ENCODE measurements around the gene COA3. TPM values are rescaled to one million over a fixed set of nuclear protein-coding genes. Genes with fewer than 3 reads are reported as not detected.

COA3 gene
- total and polyA plus RNA-seq, 5 donors from 2014 or later, result 12.8 to 162 (median 154) TPM

DNA sequence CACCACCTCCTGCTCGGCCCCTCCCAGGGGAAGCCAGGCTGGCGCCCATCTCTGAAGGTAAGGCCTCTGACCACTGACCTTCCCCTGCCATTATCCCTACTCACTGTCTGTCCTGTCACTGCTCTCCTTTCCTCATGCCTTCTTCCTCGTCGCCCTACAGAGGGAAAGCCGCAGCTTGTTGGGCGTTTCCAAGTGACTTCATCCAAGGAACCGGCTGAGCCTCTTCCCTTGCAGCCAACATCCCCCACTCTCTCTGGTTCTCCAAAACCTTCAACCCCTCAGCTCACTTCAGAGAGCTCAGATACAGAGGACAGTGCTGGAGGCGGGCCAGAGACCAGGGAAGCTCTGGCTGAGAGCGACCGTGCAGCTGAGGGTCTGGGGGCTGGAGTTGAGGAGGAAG is 3.0 kb downstream of the COA3 start:
- Mint-ChIP-seq H3K4me1 (peaks cover 0 to 35% (median 19%) of the 10 kb centered on the region in 4 donors), H3K36me3 (peaks cover 11% of the 10 kb centered on the region), H3K4me3 (peak overlapping the region in 2 of 4 donors; percentile 46 to 67), H3K9me3 (no peaks in the 10 kb centered on the region), H3K27me3 (peaks cover 11% of the 10 kb centered on the region), H3K27ac (no peak overlapping the region)
- H3K27me3 ChIP-seq (ENCODE audit: control insufficient read depth, insufficient read depth, low read length), result no peaks in the 10 kb centered on the region
- no peak overlapping the region for H3K27ac ChIP-seq (ENCODE audit: insufficient read depth, low read length, poor library complexity, severe bottlenecking)
- ATAC-seq (ENCODE audit: low read depth in 2 of 2), result no peak
- no peaks in the 10 kb centered on the region for H3K36me3 ChIP-seq (ENCODE audit: control insufficient read depth, insufficient read depth, low read length)
- DNase-seq, result no peak
- no peak overlapping the region for H3K4me3 ChIP-seq (ENCODE audit: low read depth, low read length)
- peaks cover 12% of the 10 kb centered on the region for H3K4me1 ChIP-seq (ENCODE audit: control insufficient read depth, insufficient read depth, low read length, poor library complexity, severe bottlenecking)
- H3K9me3 ChIP-seq (ENCODE audit: control insufficient read depth in 2 of 2, low read length in 2 of 2), result no peaks in the 10 kb centered on the region

DNA sequence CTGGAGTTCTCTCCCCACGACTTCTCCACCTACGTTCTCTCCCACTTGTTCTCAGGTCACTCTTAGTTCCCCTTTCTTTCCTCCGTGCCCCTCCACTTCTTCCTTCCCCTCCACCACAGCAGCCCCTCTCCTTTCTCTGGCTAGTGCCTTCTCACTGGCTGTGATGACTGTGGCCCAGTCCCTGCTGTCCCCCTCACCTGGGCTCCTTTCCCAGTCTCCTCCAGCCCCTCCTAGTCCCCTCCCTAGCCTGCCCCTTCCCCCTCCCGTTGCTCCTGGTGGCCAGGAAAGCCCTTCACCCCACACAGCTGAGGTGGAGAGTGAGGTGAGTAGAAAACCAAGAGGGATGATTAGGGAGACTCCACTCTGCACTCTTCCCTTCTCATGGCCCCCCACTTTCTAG is 3.4 kb downstream of the COA3 start:
- Mint-ChIP-seq H3K4me3 (peak overlapping the region in 1 of 4 donors; percentile 67), H3K27me3 (peaks cover 8% of the 10 kb centered on the region), H3K9me3 (peaks cover 0 to under 1% (median 0%) of the 10 kb centered on the region in 7 donors), H3K27ac (no peak overlapping the region), H3K36me3 (peaks cover 11% of the 10 kb centered on the region), H3K4me1 (peaks cover 0 to 35% (median 19%) of the 10 kb centered on the region in 4 donors)
- H3K4me1 ChIP-seq (ENCODE audit: control insufficient read depth, insufficient read depth, low read length, poor library complexity, severe bottlenecking), result peaks cover 12% of the 10 kb centered on the region
- DNase-seq (no peak), ATAC-seq (ENCODE audit: low read depth in 2 of 2) (no peak)
- no peak overlapping the region for H3K4me3 ChIP-seq (ENCODE audit: low read depth, low read length)
- no peaks in the 10 kb centered on the region for H3K9me3 ChIP-seq (ENCODE audit: control insufficient read depth in 2 of 2, low read length in 2 of 2)
- no peaks in the 10 kb centered on the region for H3K27me3 ChIP-seq (ENCODE audit: control insufficient read depth, insufficient read depth, low read length)
- H3K36me3 ChIP-seq (ENCODE audit: control insufficient read depth, insufficient read depth, low read length), result no peaks in the 10 kb centered on the region
- no peak overlapping the region for H3K27ac ChIP-seq (ENCODE audit: insufficient read depth, low read length, poor library complexity, severe bottlenecking)

DNA sequence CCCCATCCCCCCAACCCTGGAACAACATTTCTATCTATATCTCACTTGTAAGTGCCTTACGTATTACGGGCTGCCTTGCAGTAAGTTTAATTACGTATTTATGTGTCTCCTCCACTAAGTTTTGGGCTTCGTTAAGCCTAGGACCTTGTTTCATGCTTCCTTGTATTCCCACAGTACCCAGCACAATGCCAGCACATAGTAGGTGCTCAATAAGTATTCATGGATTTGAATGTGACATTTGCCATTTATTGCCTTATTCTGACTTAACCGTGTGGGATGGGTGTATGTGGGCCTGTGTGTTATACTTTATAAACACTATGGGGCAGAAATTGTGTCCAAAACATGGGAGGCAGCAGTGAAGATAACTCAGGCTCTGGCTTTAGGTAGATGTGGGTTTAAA is 6.0 kb downstream of the COA3 start:
- peaks cover 14% of the 10 kb centered on the region for H3K27me3 Mint-ChIP-seq
- no peak for ATAC-seq (ENCODE audit: low read depth in 2 of 2)
- H3K27me3 ChIP-seq (ENCODE audit: control insufficient read depth, insufficient read depth, low read length), result no peaks in the 10 kb centered on the region
- DNase-seq, result no peak
- H3K9me3 ChIP-seq (ENCODE audit: control insufficient read depth in 2 of 2, low read length in 2 of 2), result no peaks in the 10 kb centered on the region
- peaks cover 0 to 20% (median 7%) of the 10 kb centered on the region in 4 donors for H3K4me1 Mint-ChIP-seq
- no peak overlapping the region for H3K27ac ChIP-seq (ENCODE audit: insufficient read depth, low read length, poor library complexity, severe bottlenecking)
- no peaks in the 10 kb centered on the region for H3K36me3 ChIP-seq (ENCODE audit: control insufficient read depth, insufficient read depth, low read length)
- H3K36me3 Mint-ChIP-seq, result peaks cover 10% of the 10 kb centered on the region
- peak overlapping the region in 2 of 4 donors; percentile 39 to 56 for H3K4me3 Mint-ChIP-seq
- no peak overlapping the region for H3K27ac Mint-ChIP-seq
- peaks cover 4% of the 10 kb centered on the region for H3K4me1 ChIP-seq (ENCODE audit: control insufficient read depth, insufficient read depth, low read length, poor library complexity, severe bottlenecking)
- peaks cover 0 to 1% (median 0%) of the 10 kb centered on the region in 7 donors for H3K9me3 Mint-ChIP-seq
- H3K4me3 ChIP-seq (ENCODE audit: low read depth, low read length), result no peak overlapping the region

DNA sequence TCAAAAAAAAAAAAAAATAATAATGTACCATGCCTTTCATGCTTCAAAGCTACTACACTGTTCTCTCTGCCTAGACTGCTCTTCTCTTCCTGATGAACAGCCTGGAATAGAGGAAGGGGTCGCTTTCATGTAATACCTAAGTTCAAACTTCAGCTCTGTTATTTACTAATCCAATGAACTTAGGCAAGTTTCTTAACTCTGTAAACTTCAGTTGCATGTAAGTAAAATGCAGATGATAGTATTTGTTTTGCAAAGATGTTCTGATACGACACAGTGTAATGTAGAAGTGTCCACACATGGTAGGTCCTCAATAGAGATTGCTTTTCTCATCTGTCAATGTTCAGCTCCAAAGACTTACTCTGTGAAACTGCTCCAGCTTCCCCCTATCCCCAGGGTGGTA is 6.6 kb downstream of the COA3 start:
- ATAC-seq (ENCODE audit: low read depth in 2 of 2) (no peak), DNase-seq (no peak)
- no peak overlapping the region for H3K4me3 Mint-ChIP-seq
- H3K4me1 ChIP-seq (ENCODE audit: control insufficient read depth, insufficient read depth, low read length, poor library complexity, severe bottlenecking), result peaks cover 4% of the 10 kb centered on the region
- H3K36me3 Mint-ChIP-seq, result peaks cover 10% of the 10 kb centered on the region
- no peaks in the 10 kb centered on the region for H3K36me3 ChIP-seq (ENCODE audit: control insufficient read depth, insufficient read depth, low read length)
- H3K27me3 Mint-ChIP-seq, result peaks cover 18% of the 10 kb centered on the region
- H3K27me3 ChIP-seq (ENCODE audit: control insufficient read depth, insufficient read depth, low read length), result no peaks in the 10 kb centered on the region
- H3K27ac Mint-ChIP-seq, result no peak overlapping the region
- peaks cover 0 to 14% (median 4%) of the 10 kb centered on the region in 4 donors for H3K4me1 Mint-ChIP-seq
- H3K4me3 ChIP-seq (ENCODE audit: low read depth, low read length), result no peak overlapping the region
- peaks cover 0 to 1% (median 0%) of the 10 kb centered on the region in 7 donors for H3K9me3 Mint-ChIP-seq
- H3K27ac ChIP-seq (ENCODE audit: insufficient read depth, low read length, poor library complexity, severe bottlenecking), result no peak overlapping the region
- H3K9me3 ChIP-seq (ENCODE audit: control insufficient read depth in 2 of 2, low read length in 2 of 2), result no peaks in the 10 kb centered on the region

DNA sequence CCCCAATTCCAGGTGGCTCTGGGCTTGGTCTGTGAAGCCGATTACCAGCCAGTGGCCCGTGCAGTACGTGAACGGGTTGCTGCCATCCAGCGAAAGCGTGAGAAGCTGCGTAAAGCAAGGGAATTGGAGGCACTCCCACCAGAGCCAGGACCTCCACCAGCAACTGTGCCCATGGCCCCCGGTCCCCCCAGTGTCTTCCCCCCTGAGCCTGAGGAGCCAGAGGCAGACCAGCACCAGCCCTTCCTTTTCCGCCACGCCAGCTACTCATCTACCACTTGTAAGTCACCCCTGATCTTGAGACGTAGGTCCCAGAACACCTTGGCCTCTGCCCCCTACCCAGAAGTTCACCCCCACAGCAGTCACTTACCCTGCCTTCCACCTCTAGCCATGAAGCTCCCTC is 11.2 kb downstream of the COA3 start:
- ATAC-seq (ENCODE audit: low read depth in 2 of 2) (no peak), DNase-seq (no peak)
- Mint-ChIP-seq H3K27ac (no peak overlapping the region), H3K9me3 (peaks cover 0 to 4% (median 1%) of the 10 kb centered on the region in 7 donors), H3K27me3 (peaks cover 62% of the 10 kb centered on the region), H3K4me1 (peaks cover 0 to 25% (median 10%) of the 10 kb centered on the region in 4 donors), H3K4me3 (no peak overlapping the region), H3K36me3 (peaks cover 4% of the 10 kb centered on the region)
- Histone ChIP-seq H3K36me3 (ENCODE audit: control insufficient read depth, insufficient read depth, low read length) (no peaks in the 10 kb centered on the region), H3K4me1 (ENCODE audit: control insufficient read depth, insufficient read depth, low read length, poor library complexity, severe bottlenecking) (peaks cover 4% of the 10 kb centered on the region), H3K27ac (ENCODE audit: insufficient read depth, low read length, poor library complexity, severe bottlenecking) (no peak overlapping the region), H3K9me3 (ENCODE audit: control insufficient read depth in 2 of 2, low read length in 2 of 2) (no peaks in the 10 kb centered on the region), H3K4me3 (ENCODE audit: low read depth, low read length) (no peak overlapping the region), H3K27me3 (ENCODE audit: control insufficient read depth, insufficient read depth, low read length) (peaks cover 20% of the 10 kb centered on the region)

DNA sequence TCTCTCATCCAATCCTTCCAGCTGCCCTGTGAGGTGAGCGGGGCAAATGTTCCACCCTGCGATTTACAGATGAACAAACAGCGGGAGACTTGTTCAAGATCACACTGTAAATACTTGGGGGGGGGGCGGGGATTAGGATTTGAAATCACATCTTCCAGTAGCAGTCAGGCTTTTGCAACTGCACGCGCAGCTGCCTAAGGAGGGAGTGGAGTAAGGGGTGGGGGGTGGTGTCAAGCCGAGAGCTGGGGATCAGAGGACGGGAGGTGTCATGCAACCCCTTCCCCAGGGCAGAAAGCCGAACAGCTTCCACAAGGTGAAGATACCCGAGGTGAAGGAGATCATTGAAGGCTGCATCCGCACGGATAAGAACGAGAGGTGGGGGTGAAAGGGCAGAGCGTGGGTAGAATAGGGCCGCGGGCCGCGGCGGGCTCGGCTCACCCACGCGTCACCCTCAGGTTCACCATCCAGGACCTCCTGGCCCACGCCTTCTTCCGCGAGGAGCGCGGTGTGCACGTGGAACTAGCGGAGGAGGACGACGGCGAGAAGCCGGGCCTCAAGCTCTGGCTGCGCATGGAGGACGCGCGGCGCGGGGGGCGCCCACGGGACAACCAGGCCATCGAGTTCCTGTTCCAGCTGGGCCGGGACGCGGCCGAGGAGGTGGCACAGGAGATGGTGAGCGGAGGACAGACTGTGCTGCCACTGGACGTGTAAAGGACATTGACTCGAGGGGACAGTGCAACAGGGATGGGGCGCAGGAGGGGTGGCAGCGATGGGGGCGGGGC is 13.5 kb downstream of the COA3 start:
- ATAC-seq (ENCODE audit: low read depth in 2 of 2) (peak in 1 of 2 donors; percentile 12), DNase-seq (no peak)
- H3K27me3 Mint-ChIP-seq, result peaks cover 74% of the 10 kb centered on the region
- Histone ChIP-seq H3K4me3 (ENCODE audit: low read depth, low read length) (no peak overlapping the region), H3K4me1 (ENCODE audit: control insufficient read depth, insufficient read depth, low read length, poor library complexity, severe bottlenecking) (peaks cover 13% of the 10 kb centered on the region), H3K27me3 (ENCODE audit: control insufficient read depth, insufficient read depth, low read length) (peaks cover 26% of the 10 kb centered on the region), H3K36me3 (ENCODE audit: control insufficient read depth, insufficient read depth, low read length) (peaks cover under 1% of the 10 kb centered on the region), H3K27ac (ENCODE audit: insufficient read depth, low read length, poor library complexity, severe bottlenecking) (no peak overlapping the region), H3K9me3 (ENCODE audit: control insufficient read depth in 2 of 2, low read length in 2 of 2) (no peaks in the 10 kb centered on the region)
- peak overlapping the region in 3 of 4 donors; percentile 11 to 72 (median 44) for H3K4me3 Mint-ChIP-seq
- no peak overlapping the region for H3K27ac Mint-ChIP-seq
- peaks cover 0 to 4% (median 1%) of the 10 kb centered on the region in 7 donors for H3K9me3 Mint-ChIP-seq
- H3K36me3 Mint-ChIP-seq, result peaks cover 9% of the 10 kb centered on the region
- peaks cover 0 to 31% (median 11%) of the 10 kb centered on the region in 4 donors for H3K4me1 Mint-ChIP-seq

DNA sequence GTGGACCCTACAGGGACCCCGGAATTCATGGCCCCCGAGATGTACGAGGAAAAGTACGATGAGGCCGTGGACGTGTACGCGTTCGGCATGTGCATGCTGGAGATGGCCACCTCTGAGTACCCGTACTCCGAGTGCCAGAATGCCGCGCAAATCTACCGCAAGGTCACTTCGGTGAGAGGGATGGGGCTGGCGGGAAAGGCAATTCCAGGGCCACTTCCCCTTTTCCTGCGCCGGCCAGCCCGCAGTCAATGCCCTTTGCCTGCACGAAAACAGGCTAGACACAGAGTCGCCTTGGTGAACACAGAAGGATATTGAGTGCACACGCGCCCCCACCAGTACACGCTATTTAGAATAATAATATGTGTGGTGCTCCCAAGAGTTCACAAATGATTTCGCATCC is 14.1 kb downstream of the COA3 start:
- Mint-ChIP-seq H3K4me3 (peak overlapping the region in 3 of 4 donors; percentile 11 to 72 (median 44)), H3K27ac (no peak overlapping the region), H3K27me3 (peaks cover 80% of the 10 kb centered on the region)

DNA sequence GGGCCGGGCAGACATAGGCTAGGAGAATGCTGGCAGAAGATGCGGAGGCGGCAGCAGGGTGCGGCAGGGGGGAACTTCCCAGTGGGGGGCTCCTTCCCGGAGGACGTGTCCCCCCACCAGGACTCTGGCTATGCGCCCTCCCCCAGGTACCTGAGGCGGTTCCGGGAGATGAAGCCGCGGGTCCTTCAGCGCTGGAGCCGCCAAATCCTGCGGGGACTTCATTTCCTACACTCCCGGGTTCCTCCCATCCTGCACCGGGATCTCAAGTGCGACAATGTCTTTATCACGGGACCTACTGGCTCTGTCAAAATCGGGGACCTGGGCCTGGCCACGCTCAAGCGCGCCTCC is 14.7 kb downstream of the COA3 start:
- H3K36me3 Mint-ChIP-seq, result peaks cover 15% of the 10 kb centered on the region
- DNase-seq (no peak), ATAC-seq (ENCODE audit: low read depth in 2 of 2) (no peak)
- H3K27me3 Mint-ChIP-seq, result peaks cover 80% of the 10 kb centered on the region
- peaks cover 26% of the 10 kb centered on the region for H3K27me3 ChIP-seq (ENCODE audit: control insufficient read depth, insufficient read depth, low read length)
- H3K27ac ChIP-seq (ENCODE audit: insufficient read depth, low read length, poor library complexity, severe bottlenecking), result no peak overlapping the region
- H3K27ac Mint-ChIP-seq, result no peak overlapping the region
- H3K36me3 ChIP-seq (ENCODE audit: control insufficient read depth, insufficient read depth, low read length), result peaks cover 11% of the 10 kb centered on the region
- peaks cover 13% of the 10 kb centered on the region for H3K4me1 ChIP-seq (ENCODE audit: control insufficient read depth, insufficient read depth, low read length, poor library complexity, severe bottlenecking)
- H3K4me1 Mint-ChIP-seq, result peaks cover 0 to 39% (median 15%) of the 10 kb centered on the region in 4 donors
- no peaks in the 10 kb centered on the region for H3K9me3 ChIP-seq (ENCODE audit: control insufficient read depth in 2 of 2, low read length in 2 of 2)
- no peak overlapping the region for H3K4me3 Mint-ChIP-seq
- no peak overlapping the region for H3K4me3 ChIP-seq (ENCODE audit: low read depth, low read length)
- H3K9me3 Mint-ChIP-seq, result peaks cover 0 to 4% (median 1%) of the 10 kb centered on the region in 7 donors

More for the DNA sequence above, 14.1 kb downstream of the COA3 start:
- ATAC-seq (ENCODE audit: low read depth in 2 of 2), result no peak
- Histone ChIP-seq H3K4me3 (ENCODE audit: low read depth, low read length) (no peak overlapping the region), H3K27me3 (ENCODE audit: control insufficient read depth, insufficient read depth, low read length) (peaks cover 26% of the 10 kb centered on the region), H3K4me1 (ENCODE audit: control insufficient read depth, insufficient read depth, low read length, poor library complexity, severe bottlenecking) (peaks cover 13% of the 10 kb centered on the region), H3K36me3 (ENCODE audit: control insufficient read depth, insufficient read depth, low read length) (peaks cover 5% of the 10 kb centered on the region), H3K27ac (ENCODE audit: insufficient read depth, low read length, poor library complexity, severe bottlenecking) (no peak overlapping the region), H3K9me3 (ENCODE audit: control insufficient read depth in 2 of 2, low read length in 2 of 2) (no peaks in the 10 kb centered on the region)
- Mint-ChIP-seq H3K36me3 (peaks cover 12% of the 10 kb centered on the region), H3K4me1 (peaks cover 0 to 36% (median 14%) of the 10 kb centered on the region in 4 donors), H3K9me3 (peaks cover 0 to 4% (median 1%) of the 10 kb centered on the region in 7 donors)
- DNase-seq, result no peak
